ENCODE results near the gene COQ8A.
"Not testable (repeated sequence)": the region's sequence is repeated elsewhere in the genome, so short reads cannot be mapped to it uniquely, and the experiment has no call there.

The COQ8A gene

GRCh38 chr1:226952118-226952441 lies 12.0 kb downstream of the COQ8A start:
- Histone ChIP-seq H3K27me3 (ENCODE audit: insufficient read depth, low read length) (no peaks in the 10 kb centered on the region), H2AFZ (ENCODE audit: low read length, unreplicated experiment) (no peak overlapping the region), H3K4me3 (ENCODE audit: low read depth, low read length) (no peak overlapping the region), H3K27ac (ENCODE audit: low read depth, low read length) (no peak overlapping the region), H3K79me2 (ENCODE audit: control insufficient read depth, insufficient read depth, low read length, unreplicated experiment) (no peaks in the 10 kb centered on the region), H3K4me1 (ENCODE audit: control insufficient read depth, insufficient read depth, low read length, unreplicated experiment) (no peaks in the 10 kb centered on the region), H3K36me3 (ENCODE audit: insufficient read depth, low read length) (no peaks in the 10 kb centered on the region)

- Histone ChIP-seq H3K4me1 (ENCODE audit: control insufficient read depth, insufficient read depth, low read length, unreplicated experiment) (no peaks in the 10 kb centered on the region), H2AFZ (ENCODE audit: low read length, unreplicated experiment) (no peak overlapping the region), H3K27me3 (ENCODE audit: insufficient read depth, low read length) (no peaks in the 10 kb centered on the region), H3K4me3 (ENCODE audit: low read depth, low read length) (no peak overlapping the region), H3K36me3 (ENCODE audit: insufficient read depth, low read length) (no peaks in the 10 kb centered on the region), H3K79me2 (ENCODE audit: control insufficient read depth, insufficient read depth, low read length, unreplicated experiment) (no peaks in the 10 kb centered on the region), H3K27ac (ENCODE audit: low read depth, low read length) (no peak overlapping the region)
These were observed 13.2 kb downstream of the COQ8A start for GRCh38 chr1:226953175-226953800.

- H3K27me3 ChIP-seq (ENCODE audit: insufficient read depth, low read length) = no peaks in the 10 kb centered on the region
- no peak overlapping the region for H2AFZ ChIP-seq (ENCODE audit: low read length, unreplicated experiment)
- no peaks in the 10 kb centered on the region for H3K79me2 ChIP-seq (ENCODE audit: control insufficient read depth, insufficient read depth, low read length, unreplicated experiment)
- no peak overlapping the region for H3K4me3 ChIP-seq (ENCODE audit: low read depth, low read length)
- no peaks in the 10 kb centered on the region for H3K36me3 ChIP-seq (ENCODE audit: insufficient read depth, low read length)
- H3K27ac ChIP-seq (ENCODE audit: low read depth, low read length) = no peak overlapping the region
- H3K4me1 ChIP-seq (ENCODE audit: control insufficient read depth, insufficient read depth, low read length, unreplicated experiment) = no peaks in the 10 kb centered on the region
These were observed 14.2 kb downstream of the COQ8A start for GRCh38 chr1:226954337-226954736.

GRCh38 chr1:226954777-226955176 lies 14.7 kb downstream of the COQ8A start:
- no peak overlapping the region for H3K4me3 ChIP-seq (ENCODE audit: low read depth, low read length)
- H3K79me2 ChIP-seq (ENCODE audit: control insufficient read depth, insufficient read depth, low read length, unreplicated experiment) = no peaks in the 10 kb centered on the region
- H3K27ac ChIP-seq (ENCODE audit: low read depth, low read length) = no peak overlapping the region
- H3K27me3 ChIP-seq (ENCODE audit: insufficient read depth, low read length) = no peaks in the 10 kb centered on the region
- no peaks in the 10 kb centered on the region for H3K36me3 ChIP-seq (ENCODE audit: insufficient read depth, low read length)
- H3K4me1 ChIP-seq (ENCODE audit: control insufficient read depth, insufficient read depth, low read length, unreplicated experiment) = no peaks in the 10 kb centered on the region
- no peak overlapping the region for H2AFZ ChIP-seq (ENCODE audit: low read length, unreplicated experiment)

GRCh38 chr1:226955857-226956256 lies 15.8 kb downstream of the COQ8A start:
- H2AFZ ChIP-seq (ENCODE audit: low read length, unreplicated experiment); H3K4me1 ChIP-seq (ENCODE audit: control insufficient read depth, insufficient read depth, low read length, unreplicated experiment); H3K27me3 ChIP-seq (ENCODE audit: insufficient read depth, low read length); H3K36me3 ChIP-seq (ENCODE audit: insufficient read depth, low read length); H3K79me2 ChIP-seq (ENCODE audit: control insufficient read depth, insufficient read depth, low read length, unreplicated experiment); H3K4me3 ChIP-seq (ENCODE audit: low read depth, low read length); H3K27ac ChIP-seq (ENCODE audit: low read depth, low read length): not testable (repeated sequence)

- Histone ChIP-seq H3K4me3 (ENCODE audit: low read depth, low read length) (no peak overlapping the region), H3K36me3 (ENCODE audit: insufficient read depth, low read length) (no peaks in the 10 kb centered on the region), H2AFZ (ENCODE audit: low read length, unreplicated experiment) (no peak overlapping the region), H3K4me1 (ENCODE audit: control insufficient read depth, insufficient read depth, low read length, unreplicated experiment) (no peaks in the 10 kb centered on the region), H3K27me3 (ENCODE audit: insufficient read depth, low read length) (no peaks in the 10 kb centered on the region), H3K27ac (ENCODE audit: low read depth, low read length) (no peak overlapping the region), H3K79me2 (ENCODE audit: control insufficient read depth, insufficient read depth, low read length, unreplicated experiment) (no peaks in the 10 kb centered on the region)
These were observed 17.0 kb downstream of the COQ8A start for GRCh38 chr1:226956942-226957713.

GRCh38 chr1:226957714-226958113 lies 17.6 kb downstream of the COQ8A start:
- H3K4me1 ChIP-seq (ENCODE audit: control insufficient read depth, insufficient read depth, low read length, unreplicated experiment) = no peaks in the 10 kb centered on the region
- H3K27me3 ChIP-seq (ENCODE audit: insufficient read depth, low read length) = no peaks in the 10 kb centered on the region
- H3K27ac ChIP-seq (ENCODE audit: low read depth, low read length) = no peak overlapping the region
- H3K36me3 ChIP-seq (ENCODE audit: insufficient read depth, low read length) = no peaks in the 10 kb centered on the region
- no peak overlapping the region for H2AFZ ChIP-seq (ENCODE audit: low read length, unreplicated experiment)
- no peaks in the 10 kb centered on the region for H3K79me2 ChIP-seq (ENCODE audit: control insufficient read depth, insufficient read depth, low read length, unreplicated experiment)
- H3K4me3 ChIP-seq (ENCODE audit: low read depth, low read length) = no peak overlapping the region

GRCh38 chr1:226958300-226958699 lies 18.2 kb downstream of the COQ8A start:
- Histone ChIP-seq H3K36me3 (ENCODE audit: insufficient read depth, low read length) (no peaks in the 10 kb centered on the region), H3K79me2 (ENCODE audit: control insufficient read depth, insufficient read depth, low read length, unreplicated experiment) (no peaks in the 10 kb centered on the region)

GRCh38 chr1:226960256-226960655 lies 20.2 kb downstream of the COQ8A start:
- Histone ChIP-seq H3K4me1 (ENCODE audit: control insufficient read depth, insufficient read depth, low read length, unreplicated experiment) (no peaks in the 10 kb centered on the region), H3K27ac (ENCODE audit: low read depth, low read length) (no peak overlapping the region), H3K36me3 (ENCODE audit: insufficient read depth, low read length) (no peaks in the 10 kb centered on the region), H3K27me3 (ENCODE audit: insufficient read depth, low read length) (no peaks in the 10 kb centered on the region), H3K79me2 (ENCODE audit: control insufficient read depth, insufficient read depth, low read length, unreplicated experiment) (no peaks in the 10 kb centered on the region), H2AFZ (ENCODE audit: low read length, unreplicated experiment) (no peak overlapping the region), H3K4me3 (ENCODE audit: low read depth, low read length) (no peak overlapping the region)

More at GRCh38 chr1:226958300-226958699, 18.2 kb downstream of the COQ8A start:
- Histone ChIP-seq H3K4me1 (ENCODE audit: control insufficient read depth, insufficient read depth, low read length, unreplicated experiment) (no peaks in the 10 kb centered on the region), H2AFZ (ENCODE audit: low read length, unreplicated experiment) (no peak overlapping the region), H3K27ac (ENCODE audit: low read depth, low read length) (no peak overlapping the region), H3K4me3 (ENCODE audit: low read depth, low read length) (no peak overlapping the region), H3K27me3 (ENCODE audit: insufficient read depth, low read length) (no peaks in the 10 kb centered on the region)

GRCh38 chr1:226960944-226961765 lies 21.1 kb downstream of the COQ8A start:
- Histone ChIP-seq H3K27ac (ENCODE audit: low read depth, low read length) (no peak overlapping the region), H3K79me2 (ENCODE audit: control insufficient read depth, insufficient read depth, low read length, unreplicated experiment) (no peaks in the 10 kb centered on the region), H3K4me3 (ENCODE audit: low read depth, low read length) (no peak overlapping the region), H3K27me3 (ENCODE audit: insufficient read depth, low read length) (no peaks in the 10 kb centered on the region), H2AFZ (ENCODE audit: low read length, unreplicated experiment) (no peak overlapping the region), H3K4me1 (ENCODE audit: control insufficient read depth, insufficient read depth, low read length, unreplicated experiment) (no peaks in the 10 kb centered on the region), H3K36me3 (ENCODE audit: insufficient read depth, low read length) (no peaks in the 10 kb centered on the region)
